ENCODE data around the gene APEX1.
"Not testable (repeated sequence)": the region's sequence is repeated elsewhere in the genome, so short reads cannot be mapped to it uniquely, and the experiment has no call there.

Gene APEX1

DNA sequence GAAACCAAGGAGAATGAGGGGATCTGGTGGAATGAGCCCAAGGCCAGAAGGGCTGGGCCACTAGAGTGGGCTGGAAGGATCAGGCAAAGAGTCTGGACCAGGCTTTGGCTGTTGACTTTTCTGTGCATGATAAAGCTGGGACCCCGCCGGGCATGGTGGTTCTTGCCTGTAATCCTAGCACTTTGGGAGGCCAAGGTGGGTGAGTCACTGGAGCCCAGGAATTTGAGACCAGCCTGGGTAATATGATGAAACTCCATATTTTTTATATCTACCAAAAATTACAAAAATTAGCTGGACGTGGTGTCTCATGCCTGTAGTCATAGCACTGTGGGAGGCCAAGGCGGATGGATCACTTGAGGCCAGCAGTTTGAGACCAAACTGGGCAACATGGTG, 18.7 kb upstream of the APEX1 start:
- no peak for DNase-seq

DNA sequence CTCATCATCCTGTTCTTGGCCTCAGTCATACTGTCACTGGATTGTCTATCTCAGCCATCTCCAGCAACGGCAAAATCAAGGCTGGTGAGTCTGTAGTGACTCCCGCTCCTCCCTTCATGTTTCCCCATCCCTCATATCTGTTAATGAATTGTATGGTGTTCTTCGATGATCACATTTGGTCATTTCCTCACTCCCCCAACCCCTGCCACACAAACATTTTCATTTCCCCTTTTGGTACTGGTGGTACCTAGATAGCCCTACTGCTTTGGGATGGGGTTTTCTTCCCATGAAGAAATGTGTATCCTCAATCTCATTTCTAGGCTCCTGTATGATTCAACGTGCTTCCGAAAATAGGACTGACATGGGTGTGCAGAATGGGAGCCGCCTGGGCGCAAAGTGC, 16.4 kb upstream of the APEX1 start:
- DNase-seq: no peak

DNA sequence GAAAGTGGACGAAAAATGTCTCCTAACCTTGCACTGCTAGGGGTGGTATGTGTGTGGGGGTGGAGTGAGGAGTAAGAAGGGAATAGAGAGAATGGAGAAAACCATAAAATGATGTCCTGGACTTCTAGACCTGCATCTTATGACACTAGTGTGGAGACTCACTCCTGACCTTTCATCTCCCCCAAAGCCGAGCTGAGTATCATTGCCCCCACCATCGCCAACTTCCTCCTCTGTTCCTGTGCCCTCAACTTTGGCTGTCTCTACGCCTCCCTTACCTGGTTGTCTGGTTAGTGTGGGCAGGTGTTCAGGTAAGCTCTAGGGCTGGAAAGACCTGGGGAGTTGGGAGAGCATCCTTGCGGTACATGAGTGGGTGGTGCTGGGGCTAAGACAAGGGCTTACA, 14.6 kb upstream of the APEX1 start:
- DNase-seq: no peak

DNA sequence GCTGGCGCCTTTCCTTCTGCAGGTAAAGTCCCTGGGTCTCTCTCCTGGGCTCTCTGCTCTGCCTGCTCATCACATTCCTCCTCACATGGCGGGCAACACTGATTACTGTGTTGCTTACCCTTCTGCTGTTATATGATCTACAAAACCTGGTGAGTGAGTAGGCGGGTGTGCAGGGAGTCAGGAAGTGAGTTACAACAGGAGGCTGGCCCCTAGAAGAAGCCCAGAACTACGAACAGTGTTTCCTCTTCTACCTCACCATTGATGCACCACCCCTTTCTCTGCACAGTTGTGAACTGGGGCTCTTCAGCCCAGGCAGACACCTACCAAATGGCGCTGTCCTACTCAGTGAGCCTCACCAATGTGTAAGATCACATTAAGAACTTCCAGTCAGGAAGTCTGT, 14.1 kb upstream of the APEX1 start:
- DNase-seq: no peak

DNA sequence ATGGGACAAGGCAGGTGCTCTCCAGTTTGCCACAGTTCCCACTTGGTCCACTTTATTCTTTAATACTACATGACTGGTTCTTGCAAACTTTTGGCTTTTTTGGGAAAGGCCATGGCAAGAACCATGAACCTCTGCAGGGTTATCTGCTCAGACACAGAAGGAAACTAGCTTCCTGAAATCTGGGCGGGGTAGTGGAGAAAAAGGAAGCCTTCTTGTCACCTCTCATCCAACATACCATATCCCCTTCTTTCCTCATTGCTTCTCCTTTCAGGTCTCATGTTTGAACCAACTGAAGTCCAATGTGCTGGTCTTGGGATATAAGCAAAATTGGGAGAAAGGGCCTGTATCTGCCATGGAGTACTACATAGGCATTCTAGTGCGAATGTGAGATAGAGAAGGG, 13.6 kb upstream of the APEX1 start:
- no peak for DNase-seq

DNA sequence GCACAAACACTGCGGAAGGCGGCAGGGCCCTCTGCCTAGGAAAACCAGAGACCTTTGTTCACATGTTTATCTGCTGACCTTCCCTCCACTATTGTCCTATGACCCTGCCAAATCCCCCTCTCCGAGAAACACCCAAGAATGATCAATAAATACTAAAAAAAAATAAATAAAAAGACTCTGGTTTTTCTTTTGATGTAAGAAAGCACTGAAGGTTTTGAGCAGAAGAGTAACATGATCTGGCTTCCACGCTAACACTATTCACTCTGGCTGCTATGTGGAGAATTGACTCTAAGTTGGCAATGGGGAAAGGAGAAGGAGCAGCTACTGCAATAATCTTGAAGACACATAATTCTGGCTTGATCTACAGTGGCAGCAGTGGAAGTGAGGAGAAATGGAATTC, 11.4 kb upstream of the APEX1 start:
- DNase-seq: not testable (repeated sequence)

DNA sequence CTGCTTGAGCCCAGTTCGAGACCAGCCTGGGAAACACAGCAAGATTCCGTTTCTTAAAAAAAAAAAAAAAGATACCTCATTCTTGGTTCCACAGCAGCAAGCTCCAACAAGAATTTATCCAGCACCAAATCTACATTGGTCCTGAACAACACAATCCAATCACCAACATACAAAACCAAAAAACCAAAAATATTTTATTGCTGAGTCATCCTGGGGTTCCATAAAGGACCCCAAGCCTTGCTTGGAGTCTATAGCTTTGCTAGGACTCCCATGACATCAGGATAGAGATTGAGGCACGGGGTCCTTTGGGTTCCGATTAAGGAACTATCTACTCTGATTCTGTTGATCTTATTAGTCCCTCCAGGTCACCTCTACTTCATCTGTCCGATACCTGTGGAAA, 8.1 kb upstream of the APEX1 start:
- DNase-seq: no peak

DNA sequence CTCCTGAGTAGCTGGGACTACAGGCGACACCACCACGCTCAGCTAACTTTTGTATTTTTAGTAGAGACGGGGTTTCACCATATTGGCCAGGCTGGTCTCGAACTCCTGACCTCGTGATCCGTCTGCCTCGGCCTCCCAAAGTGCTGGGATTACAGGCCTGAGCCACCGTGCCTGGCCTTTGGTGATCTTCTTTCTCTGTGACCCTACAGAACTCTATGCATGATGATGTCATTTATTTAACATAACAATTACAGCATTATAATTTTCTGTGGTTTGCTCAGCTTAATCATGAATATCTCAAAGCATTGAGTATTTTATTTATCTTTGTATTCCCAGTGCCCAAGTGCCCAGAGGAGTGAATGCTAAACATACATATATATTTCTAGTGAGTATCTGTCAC, 2.2 kb upstream of the APEX1 start:
- DNase-seq: not testable (repeated sequence)

DNA sequence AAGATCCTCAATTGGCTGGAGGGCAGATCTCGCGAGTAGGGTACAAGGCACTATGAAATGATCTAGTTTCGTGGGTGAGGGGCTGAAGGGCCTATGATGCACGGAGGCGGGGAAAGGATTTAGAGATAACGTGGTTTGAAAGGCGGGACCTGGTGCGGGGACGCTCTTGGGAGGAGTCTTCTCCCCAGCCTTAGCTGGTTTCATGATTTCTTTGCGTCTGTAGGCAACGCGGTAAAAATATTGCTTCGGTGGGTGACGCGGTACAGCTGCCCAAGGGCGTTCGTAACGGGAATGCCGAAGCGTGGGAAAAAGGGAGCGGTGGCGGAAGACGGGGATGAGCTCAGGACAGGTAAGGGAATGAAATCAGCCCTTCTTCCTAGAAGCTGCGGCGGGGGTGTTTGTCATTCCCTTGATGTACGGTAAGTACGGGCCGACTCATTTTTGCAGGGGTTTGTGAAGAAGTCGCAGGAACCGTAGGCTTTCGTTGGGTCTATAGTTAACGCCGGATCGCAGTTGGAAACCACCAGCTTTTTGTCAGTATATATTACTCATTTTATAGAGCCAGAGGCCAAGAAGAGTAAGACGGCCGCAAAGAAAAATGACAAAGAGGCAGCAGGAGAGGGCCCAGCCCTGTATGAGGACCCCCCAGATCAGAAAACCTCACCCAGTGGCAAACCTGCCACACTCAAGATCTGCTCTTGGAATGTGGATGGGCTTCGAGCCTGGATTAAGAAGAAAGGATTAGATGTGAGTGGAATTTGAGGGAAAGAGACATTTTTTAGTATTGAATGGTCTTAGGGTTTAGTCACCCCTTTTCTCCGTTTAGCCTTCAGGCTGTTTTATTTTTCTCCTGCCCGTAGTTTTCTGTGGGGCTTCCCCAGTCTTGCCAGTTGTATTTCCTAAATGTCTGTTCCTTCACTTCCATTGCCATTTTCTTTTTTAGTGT, 602 bp downstream of the APEX1 start:
- DNase-seq: no peak

DNA sequence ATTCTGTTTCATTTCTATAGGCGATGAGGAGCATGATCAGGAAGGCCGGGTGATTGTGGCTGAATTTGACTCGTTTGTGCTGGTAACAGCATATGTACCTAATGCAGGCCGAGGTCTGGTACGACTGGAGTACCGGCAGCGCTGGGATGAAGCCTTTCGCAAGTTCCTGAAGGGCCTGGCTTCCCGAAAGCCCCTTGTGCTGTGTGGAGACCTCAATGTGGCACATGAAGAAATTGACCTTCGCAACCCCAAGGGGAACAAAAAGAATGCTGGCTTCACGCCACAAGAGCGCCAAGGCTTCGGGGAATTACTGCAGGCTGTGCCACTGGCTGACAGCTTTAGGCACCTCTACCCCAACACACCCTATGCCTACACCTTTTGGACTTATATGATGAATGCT, 1.9 kb downstream of the APEX1 start:
- no peak for DNase-seq

DNA sequence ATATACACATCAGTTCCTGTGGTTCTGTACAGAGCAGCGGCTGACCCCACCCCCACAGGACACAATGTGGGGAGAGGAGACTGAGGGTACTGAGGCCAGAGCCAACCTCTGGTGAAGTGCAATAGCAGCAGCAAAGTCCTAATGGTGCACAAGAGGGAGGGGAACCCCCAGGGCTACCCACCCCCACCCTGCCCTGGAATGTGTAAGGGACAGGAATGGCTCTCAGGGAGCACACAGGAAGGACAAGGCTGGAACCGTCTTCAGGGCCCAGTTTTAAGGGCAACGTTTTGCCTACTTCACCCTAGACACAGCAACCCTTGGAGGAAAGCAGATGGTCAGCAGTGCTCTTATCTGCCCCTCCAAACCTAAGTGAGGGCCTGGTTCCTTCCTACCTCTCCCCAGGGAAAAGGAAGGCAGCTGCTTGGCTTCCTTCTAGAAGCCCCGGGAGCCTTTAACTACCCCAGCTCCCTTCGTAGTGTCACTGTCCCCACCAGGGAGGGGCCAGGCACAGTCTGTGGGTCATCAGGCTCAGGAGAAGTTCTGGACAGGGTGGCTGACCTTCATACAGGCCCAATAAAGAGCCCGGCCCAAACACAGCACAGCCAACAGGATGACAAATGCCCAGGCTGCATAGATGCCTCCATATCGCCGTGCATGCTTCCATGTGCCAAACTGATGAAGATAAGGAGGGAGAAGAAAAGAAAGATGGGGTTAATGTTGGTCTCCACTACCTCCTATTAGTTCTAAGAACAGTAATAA, 3.2 kb downstream of the APEX1 start:
- no peak for DNase-seq

DNA sequence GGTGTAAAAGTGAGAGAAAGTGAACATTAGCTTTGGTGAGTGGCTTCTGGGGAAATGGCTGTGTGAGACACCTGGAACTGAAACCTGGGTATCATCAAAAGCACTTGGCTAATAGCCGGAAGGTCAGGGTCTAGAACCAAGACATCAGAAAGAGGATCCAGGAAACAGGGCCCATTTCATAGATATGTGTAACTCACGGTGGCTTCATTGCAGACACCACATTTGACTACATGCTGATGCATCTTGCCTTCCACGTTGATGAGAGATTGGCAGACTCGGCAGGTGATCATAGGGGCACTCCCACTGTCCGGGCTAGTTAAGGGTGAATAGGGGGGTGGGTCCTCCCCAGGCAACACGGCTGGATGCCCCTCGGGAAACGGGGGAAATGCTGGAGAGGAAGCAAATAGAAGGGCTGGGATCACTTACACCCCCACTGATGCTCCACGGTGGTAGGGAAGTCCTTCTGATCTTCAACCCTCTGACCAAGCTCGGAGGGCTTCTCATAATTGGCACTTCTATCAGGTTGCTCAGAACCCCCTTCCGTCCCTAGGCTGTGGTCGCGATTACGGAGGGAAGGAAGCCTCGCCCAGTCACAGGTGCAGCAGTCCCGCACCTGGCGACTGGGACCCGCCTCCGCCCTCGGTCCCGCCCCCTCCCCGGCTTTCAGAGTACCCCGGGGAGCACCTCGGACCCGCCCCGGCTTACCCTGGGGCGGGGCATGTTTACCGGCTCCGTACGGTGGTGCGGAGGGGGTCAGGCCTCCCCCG, 5.6 kb downstream of the APEX1 start:
- DNase-seq: peak; percentile 65

DNA sequence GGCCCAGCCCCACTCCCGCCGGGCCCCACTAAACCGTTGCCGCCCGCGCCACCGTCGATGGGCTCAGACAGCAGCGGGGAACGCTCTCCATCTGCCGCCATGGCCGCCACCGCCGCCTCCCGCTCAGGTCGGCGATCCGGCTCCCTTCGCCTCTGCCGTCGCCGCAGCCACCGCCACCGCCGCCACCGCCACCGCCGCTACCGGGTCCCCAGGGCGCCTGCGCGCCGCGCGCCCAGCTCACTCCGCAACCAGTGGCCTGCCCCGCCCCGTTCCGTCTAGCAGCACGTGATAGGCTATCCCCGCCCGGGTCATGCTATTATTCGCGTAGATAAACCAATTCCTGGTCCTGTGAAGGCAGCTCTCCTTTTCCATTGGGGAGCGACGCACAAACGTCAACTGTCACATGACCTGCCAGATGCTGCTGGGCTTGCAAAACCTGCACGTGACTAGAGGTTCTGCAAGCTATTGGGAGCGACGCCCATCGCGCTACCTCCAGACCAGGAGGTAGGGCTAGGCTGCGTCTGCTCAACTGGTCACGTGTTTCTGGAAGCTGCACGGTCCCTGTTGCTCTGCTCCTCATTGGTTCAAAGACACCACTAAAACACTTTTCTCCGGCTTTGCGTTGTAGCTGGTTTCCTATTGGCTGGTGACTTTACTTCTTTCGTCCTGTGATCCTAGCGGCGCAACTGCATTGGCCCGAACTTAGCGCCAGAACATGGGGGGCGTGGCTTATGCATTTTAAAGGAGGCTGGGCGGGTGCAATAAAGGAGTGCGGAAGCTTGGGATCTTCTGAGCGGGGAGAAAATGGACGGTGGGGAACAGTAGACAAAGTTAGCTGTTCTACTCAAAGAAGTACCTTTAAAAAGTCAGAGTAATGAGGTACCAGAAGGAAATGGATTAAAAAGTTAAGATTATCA, 6.5 kb downstream of the APEX1 start, which contains the start of gene PIP4P1:
Gene PIP4P1 (minus strand): TSS at position 210 of the 917 bp plus-strand sequence. CDS start 109 bp downstream, at position 101.
- DNase-seq: peak; percentile 100

DNA sequence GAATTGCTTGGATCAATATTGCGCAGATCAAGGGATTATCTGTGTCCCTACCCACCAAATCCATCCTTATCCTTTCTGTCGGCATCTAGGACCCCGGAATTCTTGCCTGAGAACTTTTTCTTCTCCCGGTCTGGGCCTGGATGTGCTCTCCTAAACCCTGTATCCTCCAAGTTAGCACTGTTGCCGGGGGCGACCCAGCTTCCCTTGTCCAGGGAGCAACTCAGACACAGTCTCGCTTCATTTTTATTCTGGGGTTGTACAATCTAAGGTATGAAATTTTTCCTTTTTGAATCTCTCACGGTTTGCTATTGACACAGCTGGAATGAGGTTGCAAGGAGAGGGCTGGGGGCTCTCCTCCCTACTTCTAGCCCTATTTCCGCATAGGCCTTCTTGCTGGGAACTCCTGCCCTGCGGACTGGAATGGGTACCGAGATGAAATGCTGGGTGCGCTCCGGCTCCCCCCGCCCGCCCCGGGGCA, 13.8 kb downstream of the APEX1 start:
- DNase-seq: peak; percentile 33

DNA sequence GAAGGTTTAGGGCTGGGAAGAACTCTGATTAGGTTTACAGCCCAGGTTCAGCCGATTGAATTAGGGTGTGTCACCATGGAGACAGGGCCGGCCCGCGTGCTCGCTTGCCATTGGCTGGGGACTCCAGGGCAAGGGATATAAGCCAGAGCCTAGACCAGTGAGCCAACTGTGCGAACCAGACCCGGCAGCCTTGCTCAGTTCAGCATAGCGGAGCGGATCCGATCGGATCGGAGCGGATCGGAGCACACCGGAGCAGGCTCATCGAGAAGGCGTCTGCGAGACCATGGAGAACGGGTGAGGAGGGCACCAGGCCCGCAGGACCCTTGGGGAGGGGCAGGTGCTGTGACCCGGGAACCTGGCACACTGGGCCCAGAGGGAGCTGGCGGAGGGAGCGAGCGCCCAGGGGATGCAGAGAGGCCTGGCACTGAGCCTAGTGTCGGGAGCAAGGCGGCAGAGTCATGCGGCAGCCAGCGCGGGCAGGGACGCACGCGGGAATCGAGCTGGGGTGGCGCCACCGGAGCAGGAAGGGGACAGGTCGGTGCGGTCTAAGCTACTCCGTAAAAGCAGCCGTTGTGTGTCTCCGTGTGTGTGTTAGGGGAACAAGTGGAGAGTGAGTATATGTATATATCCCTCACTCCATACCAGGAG, 14.3 kb downstream of the APEX1 start, which contains the start of gene PNP:
Gene PNP (plus strand): TSS at position 165 of the 648 bp plus-strand sequence. CDS start 119 bp downstream, at position 284.
- DNase-seq: peak; percentile 93

DNA sequence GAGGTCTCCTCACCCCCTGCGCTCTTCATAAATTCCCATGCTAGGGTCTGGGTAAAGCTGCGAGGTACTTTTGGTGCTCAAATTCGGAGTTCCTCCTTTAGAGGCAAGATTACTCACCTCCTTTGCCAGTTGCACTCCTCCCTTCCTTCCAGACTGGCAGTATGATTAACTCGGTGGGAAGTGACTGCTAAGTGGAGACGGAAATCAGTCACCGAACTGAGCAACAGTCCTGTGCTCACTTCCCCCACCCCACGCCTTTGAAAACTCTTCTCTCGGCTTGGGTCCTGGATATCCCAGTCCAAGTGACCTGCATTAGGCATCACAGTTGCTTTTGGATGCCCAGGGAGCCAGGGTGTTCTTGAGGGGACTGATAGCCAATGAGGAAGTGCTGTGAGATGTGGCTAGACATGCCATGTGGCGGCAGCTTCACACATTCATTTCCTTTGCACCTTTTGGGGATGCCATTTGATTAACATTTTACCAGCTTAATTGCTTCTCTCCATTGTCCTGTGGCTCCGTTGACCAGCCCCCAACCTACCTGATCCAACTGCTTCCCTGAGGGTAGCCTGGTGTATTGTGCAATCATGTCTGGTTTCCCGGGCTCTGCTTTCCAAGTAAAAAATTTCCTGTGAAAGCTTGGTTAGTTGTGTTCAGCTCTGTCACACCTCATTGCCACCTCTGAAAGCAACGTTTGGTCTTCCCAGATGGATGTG, 15.0 kb downstream of the APEX1 start:
- no peak for DNase-seq

DNA sequence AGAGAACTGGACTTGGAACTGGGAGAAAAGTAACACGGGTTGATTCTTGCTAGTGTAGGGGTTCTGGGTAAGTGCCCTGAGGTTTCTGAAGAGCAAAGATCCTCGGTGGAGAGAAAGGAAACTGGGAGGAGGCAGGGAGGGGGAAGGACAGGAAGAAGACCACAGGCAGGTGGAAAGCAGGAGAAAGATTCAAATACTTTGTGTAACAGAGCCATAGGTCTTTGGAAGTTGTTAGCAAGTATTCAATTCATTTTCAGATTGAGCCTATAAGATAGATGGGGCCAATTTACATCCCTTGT, 15.5 kb downstream of the APEX1 start:
- DNase-seq: peak; percentile 36

DNA sequence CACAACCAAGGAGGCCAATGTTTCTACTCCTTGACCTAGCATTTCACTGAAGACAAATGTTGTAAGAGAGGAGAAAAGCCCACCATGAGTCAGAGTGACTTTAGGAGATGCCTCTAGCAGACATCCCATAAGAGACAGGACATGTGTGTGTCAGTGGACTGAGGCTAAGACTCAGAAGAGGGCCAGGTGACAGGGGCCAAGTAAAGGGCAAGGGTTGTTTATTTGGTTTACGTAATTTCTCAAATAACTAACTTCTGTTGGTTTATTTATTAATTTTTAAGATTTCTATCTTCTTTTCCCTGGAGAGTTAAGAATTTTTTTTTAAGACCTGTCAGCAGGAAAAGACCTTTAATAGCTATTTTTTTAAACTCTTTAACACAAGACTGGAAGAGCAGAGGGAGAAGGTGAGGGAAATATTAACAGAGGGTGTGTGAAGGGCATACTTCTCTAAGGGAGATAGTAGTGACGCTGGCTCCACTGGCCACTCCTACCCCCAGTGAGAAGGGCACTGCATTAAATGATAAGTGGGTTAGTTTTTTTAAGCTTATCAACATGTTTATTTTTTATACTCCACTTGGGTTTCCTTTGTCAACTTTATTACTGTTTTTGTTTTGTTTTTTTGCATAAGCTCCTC, 17.6 kb downstream of the APEX1 start:
- no peak for DNase-seq

DNA sequence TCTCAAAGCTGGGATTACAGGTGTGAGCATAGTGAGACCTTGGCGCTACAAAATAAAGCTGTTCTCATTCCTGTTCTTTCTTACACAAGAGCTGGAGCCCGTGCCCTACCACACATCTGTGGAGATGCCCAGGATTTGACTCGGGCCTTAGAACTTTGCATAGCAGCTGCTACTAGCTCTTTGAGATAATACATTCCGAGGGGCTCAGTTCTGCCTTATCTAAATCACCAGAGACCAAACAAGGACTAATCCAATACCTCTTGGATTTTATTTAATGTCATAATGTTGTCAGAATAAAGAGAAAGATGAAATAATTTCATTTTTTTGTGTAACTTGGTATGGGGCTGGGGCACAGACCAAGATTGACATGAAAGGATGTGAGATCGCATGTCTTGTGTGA, 21.8 kb downstream of the APEX1 start:
- no peak for DNase-seq

DNA sequence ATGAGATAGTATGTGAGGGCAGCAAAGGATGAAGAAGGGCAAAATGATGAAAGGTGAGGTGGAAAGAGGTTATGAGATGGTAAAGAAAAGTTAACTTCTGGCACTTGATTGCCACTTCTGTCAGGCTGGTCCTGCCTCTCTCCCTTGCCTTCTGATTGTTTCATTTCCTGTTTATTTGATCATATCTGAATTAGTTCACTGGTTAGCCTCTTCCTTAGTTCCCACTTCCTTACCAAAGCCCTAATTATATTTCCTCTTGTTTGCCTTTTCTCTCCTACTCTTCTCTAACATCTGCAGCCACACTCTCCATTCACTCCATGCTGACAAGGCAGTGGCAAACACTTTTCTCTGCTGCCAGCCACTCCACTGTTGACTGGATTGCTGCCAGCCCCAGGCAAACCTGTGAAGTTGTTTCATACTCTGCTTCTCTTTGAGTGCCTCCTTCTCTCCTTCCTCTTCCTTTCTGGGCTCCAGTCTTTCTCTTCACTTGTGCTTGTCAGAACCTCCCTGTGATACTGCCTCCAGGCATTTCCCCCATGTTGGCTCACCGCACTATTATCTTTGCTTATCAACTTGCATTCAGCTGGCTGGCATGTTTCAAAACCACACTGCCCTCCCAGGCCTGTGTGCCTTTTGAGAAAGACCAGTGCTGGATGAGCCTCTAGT, 22.3 kb downstream of the APEX1 start:
- DNase-seq: peak; percentile 89

All from DMS79 (cell line).